Lower leg skin (tissue), 4 donors: ENCODE results near the gene MAN1A2. TPM values are rescaled to one million over a fixed set of nuclear protein-coding genes. Genes with fewer than 3 reads are reported as not detected.
"Not testable (repeated sequence)": the region's sequence is repeated elsewhere in the genome, so short reads cannot be mapped to it uniquely, and the experiment has no call there.

ENCODE experiments used
- DNase-seq, 2 donors: peaks; one replicate each; pipeline ENCODE4 v3.0.0-alpha.2; 2019; ENCODE audit warnings: low spot score in 2 of 2
- H3K4me3 ChIP-seq: fragments of 200-600 bp; sonication (generic); 2 replicates; pipeline ENCODE4 v1.5.1; 2017; ENCODE audit warnings: mild to moderate bottlenecking, low read depth; ENCODE audit not compliant: poor library complexity, severe bottlenecking
- POLR2A ChIP-seq, 2 donors: fragments of 450-650 bp; IDR thresholded peaks; one replicate each; pipeline ENCODE4 v1.6.1; 2016 to 2017; ENCODE audit warnings: antibody characterized with exemption in 2 of 2, mild to moderate bottlenecking in 1 of 2, moderate library complexity in 1 of 2
- WGBS, 2 donors: methylation state at CpG; one replicate each; pipeline ENCODE4 v1.1.5; 2018; 5-methylcytosine and 5-hydroxymethylcytosine counted together
- intact Hi-C: fragments of 100-400 bp; cut with DNase I; formaldehyde crosslinking; loops from one replicate; pipeline ENCODE4 v1.15.0; 2023; ENCODE audit warnings: low total_unique reads
- total RNA-seq, 4 donors: library from RNA; depleted of rRNA; stranded (reverse); fragments of >200 nt; gene quantifications; one replicate each; pipeline ENCODE4 v1.1.0, GENCODE V29; 2016
- TF ChIP-seq, protein P1 (sequence below), 3 donors: fragments of 450-650 bp; IDR thresholded peaks; one replicate each; pipeline ENCODE4 v1.5.1; 2016; ENCODE audit warnings: antibody characterized with exemption in 3 of 3, mild to moderate bottlenecking in 3 of 3, moderate library complexity in 2 of 3

The MAN1A2 gene
- total RNA-seq, 4 donors from 2014 or later = 19.9 to 34.5 (median 25.7) TPM

DNA sequence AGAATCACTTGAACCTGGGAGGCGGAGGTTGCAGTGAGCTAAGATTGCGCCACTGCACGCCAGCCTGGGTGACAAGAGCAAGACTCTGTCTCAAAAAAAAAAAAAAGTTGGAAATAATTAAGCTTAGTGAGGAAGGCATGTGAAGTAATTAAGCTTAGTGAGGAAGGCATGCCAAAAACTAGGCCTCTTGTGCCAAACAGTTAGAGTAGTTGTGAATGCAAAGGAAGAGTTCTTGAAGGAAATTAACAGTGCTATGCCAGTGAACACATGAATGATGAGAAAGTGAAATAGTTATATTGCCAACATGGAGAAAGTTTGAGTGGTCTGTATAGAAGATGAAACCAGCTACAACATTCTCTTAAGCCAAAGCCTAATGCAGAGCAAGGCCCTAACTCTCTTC lies 85.0 kb downstream of the MAN1A2 start:
- intact Hi-C loops = no loop called here

DNA sequence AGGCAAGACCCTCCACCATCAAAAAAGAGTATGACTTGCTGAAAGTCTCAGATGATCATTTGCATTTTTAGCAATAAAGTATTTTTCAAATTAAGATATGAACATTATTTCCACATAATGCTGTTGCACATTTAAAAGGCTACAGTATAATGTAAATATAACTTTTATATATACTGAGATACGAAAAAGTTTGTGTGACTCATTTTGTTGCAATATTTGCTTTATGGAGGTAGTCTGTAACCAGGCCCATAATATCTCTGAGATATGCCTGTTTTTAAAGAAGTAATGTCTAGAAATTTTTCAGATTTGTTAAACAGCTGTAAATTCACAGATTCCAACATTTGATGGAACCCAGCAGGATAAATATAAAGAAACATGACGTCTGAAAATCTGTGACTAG lies 86.7 kb downstream of the MAN1A2 start:
- intact Hi-C loops = no loop called here
- no peak for TF ChIP-seq POLR2A (IDR thresholded peaks at IDR 0.05)
- TF ChIP-seq, protein P1, sequence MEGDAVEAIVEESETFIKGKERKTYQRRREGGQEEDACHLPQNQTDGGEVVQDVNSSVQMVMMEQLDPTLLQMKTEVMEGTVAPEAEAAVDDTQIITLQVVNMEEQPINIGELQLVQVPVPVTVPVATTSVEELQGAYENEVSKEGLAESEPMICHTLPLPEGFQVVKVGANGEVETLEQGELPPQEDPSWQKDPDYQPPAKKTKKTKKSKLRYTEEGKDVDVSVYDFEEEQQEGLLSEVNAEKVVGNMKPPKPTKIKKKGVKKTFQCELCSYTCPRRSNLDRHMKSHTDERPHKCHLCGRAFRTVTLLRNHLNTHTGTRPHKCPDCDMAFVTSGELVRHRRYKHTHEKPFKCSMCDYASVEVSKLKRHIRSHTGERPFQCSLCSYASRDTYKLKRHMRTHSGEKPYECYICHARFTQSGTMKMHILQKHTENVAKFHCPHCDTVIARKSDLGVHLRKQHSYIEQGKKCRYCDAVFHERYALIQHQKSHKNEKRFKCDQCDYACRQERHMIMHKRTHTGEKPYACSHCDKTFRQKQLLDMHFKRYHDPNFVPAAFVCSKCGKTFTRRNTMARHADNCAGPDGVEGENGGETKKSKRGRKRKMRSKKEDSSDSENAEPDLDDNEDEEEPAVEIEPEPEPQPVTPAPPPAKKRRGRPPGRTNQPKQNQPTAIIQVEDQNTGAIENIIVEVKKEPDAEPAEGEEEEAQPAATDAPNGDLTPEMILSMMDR (IDR thresholded peaks at IDR 0.05) = no peak
- DNase-seq = no peak
- 88 to 91% methylated on average over 2 of the region's 2 CpGs for WGBS, 2 donors
- no peak overlapping the region for H3K4me3 ChIP-seq

More for the DNA sequence above, 85.0 kb downstream of the MAN1A2 start:
- 94 to 97% methylated on average over 3 of the region's 3 CpGs for WGBS, 2 donors
- TF ChIP-seq POLR2A (IDR thresholded peaks at IDR 0.05) = no peak
- TF ChIP-seq, protein P1 (IDR thresholded peaks at IDR 0.05) = no peak
- no peak overlapping the region for H3K4me3 ChIP-seq
- DNase-seq = no peak

DNA sequence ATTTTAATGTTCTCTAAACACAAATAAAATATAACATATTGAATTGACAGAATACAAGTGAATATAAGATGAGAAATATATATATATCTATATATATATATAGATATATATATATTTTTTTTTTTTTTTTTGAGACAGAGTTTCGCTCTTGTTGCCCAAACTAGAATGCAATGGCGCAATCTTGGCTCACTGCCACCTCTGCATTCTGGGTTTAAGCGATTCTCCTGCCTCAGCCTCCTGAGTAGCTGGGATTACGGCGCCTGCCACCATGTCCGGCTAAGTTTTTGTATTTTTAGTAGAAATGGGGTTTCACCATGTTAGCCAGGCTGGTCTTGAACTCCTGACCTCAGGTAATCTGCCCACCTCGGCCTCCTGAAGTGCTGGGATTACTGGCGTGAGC lies 91.2 kb downstream of the MAN1A2 start:
- intact Hi-C loops = not testable (repeated sequence)

DNA sequence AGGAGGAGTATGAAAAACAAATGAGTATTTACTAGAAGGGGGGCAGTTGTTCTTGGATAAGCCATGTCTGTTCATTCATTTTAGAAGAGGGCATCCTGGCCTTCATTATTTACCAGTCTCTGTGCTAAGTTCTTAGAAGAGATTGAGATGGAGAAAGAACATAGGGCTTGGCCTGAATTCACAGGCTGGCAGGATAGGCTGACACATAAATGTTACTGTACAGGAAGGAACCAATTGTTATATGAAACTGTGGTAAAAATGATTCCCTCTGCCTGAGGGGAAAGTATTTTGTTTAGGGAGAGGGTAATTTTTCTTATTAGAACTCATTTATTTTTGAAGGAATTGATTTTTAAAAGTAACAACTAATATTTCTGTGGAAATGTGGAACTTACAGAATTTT lies 99.5 kb downstream of the MAN1A2 start:
- intact Hi-C loops = no loop called here
- TF ChIP-seq, protein P1 (IDR thresholded peaks at IDR 0.05) = no peak
- no peak for TF ChIP-seq POLR2A (IDR thresholded peaks at IDR 0.05)
- no peak overlapping the region for H3K4me3 ChIP-seq
- DNase-seq = no peak

More for the DNA sequence above, 91.2 kb downstream of the MAN1A2 start:
- 97 to 99% methylated on average over 8 of the region's 8 CpGs for WGBS, 2 donors
- DNase-seq, H3K4me3 ChIP-seq: not testable (repeated sequence)

DNA sequence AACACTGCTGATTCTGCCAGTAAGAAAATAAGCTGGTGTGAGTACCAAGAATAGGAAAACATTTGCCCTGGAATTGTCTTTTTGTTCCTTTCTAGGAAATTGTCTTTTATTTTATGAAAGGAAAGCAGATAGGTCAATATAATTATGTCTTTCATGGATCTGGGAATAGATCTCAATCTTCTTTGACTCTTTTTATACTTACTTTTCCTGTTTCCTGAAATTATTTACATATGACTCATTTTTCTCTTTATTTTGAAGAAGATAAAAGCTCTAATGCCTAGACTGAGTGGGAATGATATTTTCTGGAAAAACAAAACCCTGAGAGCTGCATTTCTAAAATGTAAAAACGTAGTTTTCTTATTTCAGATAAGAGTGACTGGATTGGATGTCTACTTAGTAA lies 100.1 kb downstream of the MAN1A2 start:
- 84 to 96% methylated on average over 1 of the region's 1 CpG for WGBS, 2 donors
- DNase-seq = no peak
- TF ChIP-seq, protein P1 (IDR thresholded peaks at IDR 0.05) = no peak
- TF ChIP-seq POLR2A (IDR thresholded peaks at IDR 0.05) = no peak
- H3K4me3 ChIP-seq = no peak overlapping the region
- intact Hi-C loops = no loop called here

DNA sequence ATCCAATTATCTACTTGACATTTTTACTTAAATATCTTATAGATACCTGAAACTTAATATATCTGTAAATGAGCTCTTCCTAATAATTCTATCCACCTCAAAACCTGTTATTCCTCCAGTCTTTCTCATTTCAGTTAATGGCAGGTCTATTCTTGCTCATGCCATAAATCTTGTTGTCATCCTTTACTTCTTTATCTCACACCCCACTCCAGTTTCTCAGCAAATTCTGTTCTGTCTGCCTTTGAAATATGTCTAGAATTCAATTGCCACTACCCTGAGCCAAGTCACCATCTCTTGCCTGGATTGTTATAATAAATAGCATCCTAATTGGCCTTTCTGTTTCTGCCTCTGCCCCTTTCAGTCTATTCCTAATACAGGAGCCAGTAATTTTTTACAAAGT lies 105.8 kb downstream of the MAN1A2 start:
- no peak for TF ChIP-seq POLR2A (IDR thresholded peaks at IDR 0.05)
- TF ChIP-seq, protein P1 (IDR thresholded peaks at IDR 0.05) = no peak
- H3K4me3 ChIP-seq = no peak overlapping the region
- DNase-seq = no peak
- intact Hi-C loops = no loop called here

DNA sequence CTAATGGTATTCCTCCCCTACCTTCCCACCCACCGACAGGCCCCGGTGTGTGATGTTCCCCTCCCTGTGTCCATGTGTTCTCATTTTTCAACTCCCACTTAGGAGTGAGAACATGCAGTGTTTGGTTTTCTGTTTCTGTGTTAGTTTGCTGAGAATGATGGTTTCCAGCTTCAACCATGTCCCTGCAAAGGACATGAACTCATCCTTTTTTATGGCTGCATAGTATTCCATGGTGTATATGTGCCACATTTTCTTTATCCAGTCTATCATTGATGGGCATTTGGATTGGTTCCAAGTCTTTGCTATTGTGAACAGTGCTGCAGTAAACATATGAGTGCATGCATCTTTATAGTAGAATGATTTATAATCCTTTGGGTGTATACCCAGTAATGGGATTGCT lies 108.2 kb downstream of the MAN1A2 start:
- 98 to 100% methylated on average over 2 of the region's 2 CpGs for WGBS, 2 donors
- intact Hi-C loops, DNase-seq, H3K4me3 ChIP-seq: not testable (repeated sequence)
